ENCODE results near the gene MRNIP.
A peak's percentile ranks its signal among the peaks of the same experiment; 100 is the strongest.

MRNIP gene

GRCh38 chr5:179818746-179819295 lies 39.8 kb downstream of the MRNIP start:
- TF ChIP-seq, protein P1, sequence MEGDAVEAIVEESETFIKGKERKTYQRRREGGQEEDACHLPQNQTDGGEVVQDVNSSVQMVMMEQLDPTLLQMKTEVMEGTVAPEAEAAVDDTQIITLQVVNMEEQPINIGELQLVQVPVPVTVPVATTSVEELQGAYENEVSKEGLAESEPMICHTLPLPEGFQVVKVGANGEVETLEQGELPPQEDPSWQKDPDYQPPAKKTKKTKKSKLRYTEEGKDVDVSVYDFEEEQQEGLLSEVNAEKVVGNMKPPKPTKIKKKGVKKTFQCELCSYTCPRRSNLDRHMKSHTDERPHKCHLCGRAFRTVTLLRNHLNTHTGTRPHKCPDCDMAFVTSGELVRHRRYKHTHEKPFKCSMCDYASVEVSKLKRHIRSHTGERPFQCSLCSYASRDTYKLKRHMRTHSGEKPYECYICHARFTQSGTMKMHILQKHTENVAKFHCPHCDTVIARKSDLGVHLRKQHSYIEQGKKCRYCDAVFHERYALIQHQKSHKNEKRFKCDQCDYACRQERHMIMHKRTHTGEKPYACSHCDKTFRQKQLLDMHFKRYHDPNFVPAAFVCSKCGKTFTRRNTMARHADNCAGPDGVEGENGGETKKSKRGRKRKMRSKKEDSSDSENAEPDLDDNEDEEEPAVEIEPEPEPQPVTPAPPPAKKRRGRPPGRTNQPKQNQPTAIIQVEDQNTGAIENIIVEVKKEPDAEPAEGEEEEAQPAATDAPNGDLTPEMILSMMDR (IDR thresholded peaks at IDR 0.05; ENCODE audit: extremely low read depth, insufficient read depth, missing control alignments): no peak
- peak; percentile 97 for DNase-seq (ENCODE audit: low spot score)
- in situ Hi-C loops (cut with MboI; ENCODE audit: low pct_unique_long_range_greater_than_20kb, low sequenced_read_pairs, unreplicated experiment): no loop called here

DNA sequence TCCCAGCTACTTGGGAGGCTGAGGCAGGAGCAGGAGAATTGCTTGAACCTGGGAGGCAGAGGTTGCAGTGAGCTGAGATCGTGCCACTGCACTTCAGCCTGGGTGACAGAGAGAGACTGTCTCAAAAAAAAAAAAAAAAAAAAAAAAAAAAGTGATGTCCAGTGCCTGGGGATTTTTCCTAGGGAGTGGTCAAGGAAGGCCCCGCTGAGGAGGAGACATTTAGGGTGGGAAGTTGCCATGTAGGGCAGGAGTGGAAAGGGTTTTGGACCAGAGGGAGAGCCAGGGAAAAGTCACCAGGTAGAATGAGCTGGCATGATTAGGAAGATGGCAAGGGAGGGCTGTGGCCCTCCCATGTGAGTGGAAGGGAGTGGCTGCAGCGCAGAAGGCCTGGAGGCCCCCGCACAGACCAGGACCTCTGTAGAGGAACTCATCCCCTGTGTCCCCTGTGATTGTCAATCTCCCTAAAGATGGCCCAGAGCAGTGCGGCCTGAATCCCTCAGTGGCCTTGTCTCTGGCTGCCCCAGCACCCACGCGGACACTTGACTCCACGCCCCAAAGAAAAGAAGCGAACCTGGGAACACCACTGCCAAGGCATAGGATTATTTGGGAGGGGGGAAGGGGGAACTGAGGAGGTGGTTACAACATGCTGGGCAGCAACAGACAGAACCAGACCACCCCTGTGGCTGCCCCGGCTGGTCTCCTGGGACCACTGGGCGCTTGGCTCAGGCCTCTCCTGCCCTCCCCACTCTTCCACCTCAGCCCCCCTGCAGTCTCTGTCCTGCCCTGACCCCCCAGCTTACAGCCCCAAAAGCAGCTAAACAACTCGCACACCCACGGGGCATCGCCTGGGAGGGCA lies 40.5 kb downstream of the MRNIP start:
- TF ChIP-seq, protein P1 (IDR thresholded peaks at IDR 0.05; ENCODE audit: extremely low read depth, insufficient read depth, missing control alignments): no peak
- in situ Hi-C loops (cut with MboI; ENCODE audit: low pct_unique_long_range_greater_than_20kb, low sequenced_read_pairs, unreplicated experiment): no loop called here
- no peak for DNase-seq (ENCODE audit: low spot score)

- no peak for DNase-seq (ENCODE audit: low spot score)
- TF ChIP-seq, protein P1 (IDR thresholded peaks at IDR 0.05; ENCODE audit: extremely low read depth, insufficient read depth, missing control alignments): no peak
- in situ Hi-C loops (cut with MboI; ENCODE audit: low pct_unique_long_range_greater_than_20kb, low sequenced_read_pairs, unreplicated experiment): no loop called here
These were observed 41.2 kb downstream of the MRNIP start for GRCh38 chr5:179817470-179817840.

DNA sequence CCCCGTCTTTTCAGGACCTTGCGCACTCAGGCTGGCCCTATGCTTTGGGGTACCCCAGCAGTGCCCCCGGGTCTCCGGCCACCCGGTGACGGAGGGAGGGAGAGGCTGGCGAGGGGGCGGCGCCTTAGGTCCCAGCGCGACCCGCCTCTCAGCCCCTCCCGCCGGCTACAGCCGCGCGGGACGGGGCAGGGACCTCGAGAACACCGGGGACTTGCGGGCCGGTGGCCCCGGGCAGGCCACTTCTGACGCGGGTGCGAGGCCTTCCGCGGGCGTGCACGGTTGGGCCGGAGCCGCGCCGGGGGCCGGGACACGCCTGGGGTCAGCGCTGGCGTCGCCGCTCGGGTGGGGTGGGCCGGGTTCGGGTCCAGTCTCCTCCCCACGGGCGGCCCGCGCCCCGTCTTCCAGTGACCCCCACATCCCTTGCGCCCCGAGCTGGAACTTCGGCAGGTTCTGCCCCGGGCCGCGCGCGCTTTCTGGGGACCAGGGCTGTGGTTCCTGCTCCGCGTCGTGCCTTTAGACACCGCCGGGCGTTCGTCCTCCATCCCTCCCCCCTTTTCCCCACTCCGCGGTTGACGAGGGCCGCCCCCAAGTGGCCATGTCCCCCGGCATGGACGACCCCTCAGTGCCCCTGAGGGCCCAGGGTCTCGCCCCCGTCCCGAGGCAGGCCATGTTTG lies 41.7 kb downstream of the MRNIP start:
- in situ Hi-C loops (cut with MboI; ENCODE audit: low pct_unique_long_range_greater_than_20kb, low sequenced_read_pairs, unreplicated experiment): no loop called here
- peak; percentile 43 for DNase-seq (ENCODE audit: low spot score)
- TF ChIP-seq, protein P1 (IDR thresholded peaks at IDR 0.05; ENCODE audit: extremely low read depth, insufficient read depth, missing control alignments): peak; percentile 28

GRCh38 chr5:179816401-179816795 lies 42.2 kb downstream of the MRNIP start:
- TF ChIP-seq, protein P1 (IDR thresholded peaks at IDR 0.05; ENCODE audit: extremely low read depth, insufficient read depth, missing control alignments): no peak
- no peak for DNase-seq (ENCODE audit: low spot score)
- in situ Hi-C loops (cut with MboI; ENCODE audit: low pct_unique_long_range_greater_than_20kb, low sequenced_read_pairs, unreplicated experiment): no loop called here

- in situ Hi-C loops (cut with MboI; ENCODE audit: low pct_unique_long_range_greater_than_20kb, low sequenced_read_pairs, unreplicated experiment): no loop called here
- TF ChIP-seq, protein P1 (IDR thresholded peaks at IDR 0.05; ENCODE audit: extremely low read depth, insufficient read depth, missing control alignments): no peak
These were observed 42.9 kb downstream of the MRNIP start for GRCh38 chr5:179815491-179816249.

More at GRCh38 chr5:179815491-179816249, 42.9 kb downstream of the MRNIP start:
- no peak for DNase-seq (ENCODE audit: low spot score)

Measured in GM13977 (cell line).